Fibroblast of skin of back (primary cell): ENCODE results near the gene H2BK1.

ENCODE experiments used
- DNase-seq: peaks from one replicate; pipeline ENCODE4 v3.0.0-alpha.2; 2013

Gene H2BK1

GRCh38 chr7:151201751-151202150, 8.5 kb downstream of the H2BK1 start:
- DNase-seq, result no peak

DNA sequence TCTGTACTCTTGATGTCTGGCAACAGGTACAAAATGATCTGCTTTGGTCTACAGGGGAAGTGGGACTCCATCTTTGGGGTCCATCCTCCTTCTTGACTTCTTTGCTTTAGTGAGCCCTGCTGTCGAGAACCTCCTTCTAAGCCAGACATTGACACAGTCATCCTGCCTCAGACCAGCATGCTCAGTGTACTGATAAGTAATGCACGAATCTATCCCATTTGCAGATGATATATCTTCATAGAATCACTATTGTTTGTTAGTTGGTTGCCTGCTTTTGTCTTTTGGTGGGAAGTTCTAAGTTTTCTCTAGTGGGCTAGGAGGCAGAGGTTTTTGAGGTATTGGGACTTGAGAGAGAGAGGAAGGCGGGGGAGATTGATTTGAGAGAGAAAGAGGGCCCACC, 8.9 kb downstream of the H2BK1 start:
- DNase-seq, result no peak

GRCh38 chr7:151198945-151199848, 11.1 kb downstream of the H2BK1 start:
- no peak for DNase-seq

DNA sequence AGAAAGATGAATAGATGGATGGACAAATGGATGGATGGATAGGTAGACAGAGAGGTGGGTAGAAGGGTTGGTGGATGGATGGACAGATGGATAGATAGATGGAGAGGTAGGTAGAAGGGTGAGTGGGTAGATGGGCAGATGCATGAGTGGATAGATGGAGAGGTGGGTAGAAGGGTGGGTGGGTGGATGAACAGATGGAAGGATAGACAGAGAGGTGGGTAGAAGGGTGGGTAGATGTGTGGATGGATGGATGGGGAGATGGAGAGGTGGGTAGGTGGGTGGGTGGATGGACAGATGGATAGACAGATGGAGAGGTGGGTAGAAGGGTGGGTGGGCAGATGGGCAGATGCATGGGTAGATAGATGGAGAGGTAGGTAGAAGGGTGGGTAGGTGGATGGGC, 12.4 kb downstream of the H2BK1 start:
- no peak for DNase-seq

- no peak for DNase-seq
These were observed 14.5 kb downstream of the H2BK1 start for GRCh38 chr7:151195616-151196450.

- no peak for DNase-seq
These were observed 16.1 kb downstream of the H2BK1 start for GRCh38 chr7:151194188-151194587.

- no peak for DNase-seq
These were observed 16.9 kb downstream of the H2BK1 start for GRCh38 chr7:151193203-151193978.

DNA sequence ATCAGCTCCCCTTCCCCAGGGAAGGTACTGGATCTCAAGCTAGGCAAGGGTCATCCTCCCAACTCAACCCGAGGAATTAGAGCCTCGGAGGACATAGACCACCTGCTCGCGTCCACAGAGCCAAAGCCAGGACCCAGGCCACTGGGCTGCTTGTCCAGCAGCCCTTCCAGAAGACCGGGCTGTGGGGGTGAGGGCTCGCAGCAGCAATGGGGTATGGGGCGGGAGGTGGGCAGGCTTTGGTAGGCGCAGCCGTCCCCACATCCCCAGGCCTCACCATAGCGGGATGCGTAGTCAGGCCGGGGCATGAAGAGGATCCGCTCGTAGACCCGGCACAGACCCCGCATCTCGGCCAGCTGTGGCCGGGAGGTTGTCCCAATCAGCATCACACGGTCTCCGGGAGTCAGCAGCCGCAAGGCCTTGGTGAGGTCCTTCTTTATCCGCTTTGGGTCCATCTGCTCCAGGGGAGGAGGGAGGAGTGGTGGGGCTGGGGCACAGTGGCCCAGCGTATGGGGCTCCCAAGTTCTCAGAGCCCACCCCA, 18.2 kb downstream of the H2BK1 start:
- DNase-seq, result no peak

- no peak for DNase-seq
These were observed 18.7 kb downstream of the H2BK1 start for GRCh38 chr7:151191544-151191943.

DNA sequence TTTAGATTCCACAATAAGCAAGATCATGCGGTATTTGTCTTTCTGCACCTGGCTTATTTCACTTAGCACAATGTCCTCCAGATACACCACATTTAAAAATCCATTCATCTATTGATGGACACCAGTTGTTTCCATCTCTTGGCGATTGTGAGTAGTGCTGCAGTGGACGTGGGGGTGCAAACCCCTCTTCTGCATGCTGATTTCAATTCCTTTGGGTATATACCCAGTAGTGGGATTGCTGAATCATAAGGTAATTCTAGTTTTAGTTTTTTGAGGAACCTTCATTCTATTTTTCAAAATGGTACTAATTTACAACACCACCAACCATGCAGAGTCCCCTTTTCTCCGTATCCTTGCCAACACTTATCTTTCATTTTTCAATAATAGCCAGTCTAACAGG, 21.2 kb downstream of the H2BK1 start:
- no peak for DNase-seq

DNA sequence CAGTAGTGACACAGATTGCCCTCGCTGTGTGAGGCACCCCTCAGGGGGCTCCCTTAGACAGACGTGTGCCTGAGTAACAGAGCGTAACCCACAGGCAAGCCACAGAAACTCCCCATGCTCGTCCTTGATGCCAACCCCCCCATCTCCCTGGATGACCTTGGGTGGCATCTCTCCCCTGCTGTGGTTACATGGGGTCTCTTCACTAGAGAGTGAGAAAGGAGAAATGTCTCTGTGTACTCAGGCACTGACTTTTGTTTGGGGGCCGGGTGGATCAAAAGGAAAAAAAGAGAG, 22.1 kb downstream of the H2BK1 start:
- no peak for DNase-seq

DNA sequence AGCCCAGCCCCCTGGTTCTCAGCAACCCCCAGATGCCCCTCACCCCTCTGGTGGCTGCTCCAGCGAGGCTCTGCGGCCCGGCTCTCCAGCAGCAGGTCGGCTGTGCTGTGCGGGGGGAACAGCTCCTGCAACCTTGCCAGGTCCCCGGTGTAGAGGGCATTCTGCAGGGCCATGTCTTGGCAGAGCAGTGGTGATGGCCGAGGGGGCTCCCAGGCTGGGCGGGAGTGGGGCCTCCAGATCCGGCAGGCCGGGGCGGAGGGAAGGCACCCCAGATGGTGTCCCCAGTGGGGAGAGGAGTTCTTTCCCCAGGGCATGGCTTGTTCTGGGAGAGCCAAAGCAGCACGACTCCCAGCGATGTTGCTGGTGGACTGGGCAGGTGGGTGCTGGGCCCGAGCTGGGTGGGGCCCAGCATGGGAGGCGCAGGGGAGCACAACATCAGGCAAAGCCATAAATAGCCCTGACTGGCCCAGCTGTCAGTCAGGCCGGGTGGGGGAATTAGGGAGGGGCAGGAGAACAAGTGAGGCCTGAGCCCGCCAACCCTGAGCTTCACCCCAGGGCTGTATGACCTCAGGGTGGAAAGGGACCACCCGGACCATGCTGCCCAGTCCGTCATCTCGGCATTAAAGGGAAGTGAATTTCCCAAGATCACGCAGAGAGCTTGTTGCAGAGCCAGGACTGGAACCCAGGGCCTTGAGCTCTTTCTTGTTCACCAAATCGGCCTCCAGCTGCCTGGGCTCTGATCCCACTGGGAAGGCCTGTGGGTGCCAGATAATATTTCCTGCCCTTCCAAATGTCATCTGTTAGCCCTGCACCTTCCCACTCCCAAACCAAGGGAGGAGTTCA, 22.7 kb downstream of the H2BK1 start:
- no peak for DNase-seq

DNA sequence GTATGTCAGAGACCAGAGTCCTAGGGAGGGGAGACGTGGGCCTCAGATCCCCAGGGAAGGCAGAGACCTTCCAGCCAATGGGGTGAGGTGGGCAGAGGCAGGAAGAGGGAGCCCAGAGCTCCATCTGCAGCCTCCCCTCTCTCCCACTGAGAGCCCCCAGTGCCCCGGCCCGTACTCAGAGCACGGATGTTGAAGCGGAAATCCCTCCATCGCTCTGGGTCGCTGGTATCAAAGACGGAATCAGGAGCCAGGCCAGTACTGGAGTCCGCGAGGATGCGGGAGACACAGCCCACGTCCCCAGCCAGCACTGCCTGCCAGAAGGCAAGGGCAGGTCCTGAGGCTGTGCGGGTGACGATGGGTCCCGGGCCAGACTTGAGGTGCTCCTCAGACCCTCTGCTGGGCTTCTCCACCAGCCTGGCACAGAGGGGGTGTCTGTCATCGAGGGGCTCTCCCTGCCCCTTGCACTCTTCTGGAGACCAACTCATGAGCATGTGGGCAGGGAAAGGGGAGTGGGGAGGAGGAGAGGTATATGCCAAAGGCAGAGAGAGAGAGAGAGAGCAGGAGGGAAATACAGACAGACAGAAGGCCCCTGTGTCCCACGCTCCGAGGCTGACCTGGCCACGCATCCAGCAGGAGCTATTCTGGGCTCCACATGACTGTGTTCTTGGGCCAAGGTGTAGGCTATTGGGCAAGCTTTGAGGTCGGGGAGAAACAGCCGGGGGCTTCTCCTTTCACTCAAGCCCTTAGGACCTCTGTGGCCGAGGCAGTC, 23.5 kb downstream of the H2BK1 start, which contains the start of gene ASB10:
Gene ASB10, minus strand, starts transcription at position 611 of the 769 bp plus-strand sequence. Its CDS starts 120 bp downstream, at position 491.
- DNase-seq, result no peak

- DNase-seq, result no peak
These were observed 24.3 kb downstream of the H2BK1 start for GRCh38 chr7:151185762-151186639.

DNA sequence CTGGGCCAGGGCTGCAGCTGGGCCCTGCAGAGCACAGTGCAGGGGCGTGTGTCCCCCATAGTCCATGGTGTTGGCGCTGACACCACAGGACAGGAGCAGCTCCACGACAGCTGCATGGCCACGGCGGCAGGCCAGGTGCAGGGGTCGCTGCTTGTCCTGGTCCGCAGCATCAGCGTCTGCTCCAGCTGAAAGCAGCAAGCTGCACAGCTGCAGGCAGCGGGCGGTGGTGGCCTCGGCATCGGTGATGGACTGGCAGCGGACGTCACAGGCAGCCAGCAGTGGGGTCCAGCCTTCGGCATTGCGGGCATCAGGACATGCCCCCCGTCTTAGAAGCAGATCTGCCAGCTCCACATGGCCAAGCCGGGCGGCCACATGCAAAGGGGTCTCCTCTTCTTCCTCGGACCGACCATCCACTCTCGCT, 29.3 kb downstream of the H2BK1 start:
- DNase-seq, result no peak

DNA sequence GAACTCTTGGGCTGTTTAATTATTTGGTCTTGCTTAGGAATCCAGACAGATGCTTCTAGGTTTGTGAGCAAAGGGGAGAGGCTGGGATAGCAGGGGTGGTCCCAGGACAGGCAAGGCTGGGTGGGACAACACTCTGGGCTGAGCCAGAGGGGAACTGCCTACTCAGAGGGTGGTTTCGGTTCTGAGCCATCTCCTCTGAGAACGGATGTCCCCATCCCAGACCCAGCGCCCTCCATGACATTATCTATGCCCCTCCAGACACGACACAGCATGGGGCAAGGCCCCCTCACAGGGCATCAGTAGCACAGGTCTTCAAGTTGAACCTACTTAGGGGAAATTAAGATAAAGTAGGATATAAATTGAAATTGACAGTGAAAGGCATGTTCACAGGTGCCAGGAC, 30.3 kb downstream of the H2BK1 start:
- no peak for DNase-seq

- no peak for DNase-seq
These were observed 30.9 kb downstream of the H2BK1 start for GRCh38 chr7:151179287-151179860.

- DNase-seq, result no peak
These were observed 31.5 kb downstream of the H2BK1 start for GRCh38 chr7:151178831-151179230.

GRCh38 chr7:151178236-151178635, 32.1 kb downstream of the H2BK1 start:
- no peak for DNase-seq
